Measurements from ENCODE around the gene FUNDC2.

FUNDC2 gene

GRCh38 chrX:155070038-155070437 is 43.4 kb downstream of the FUNDC2 start:
- no peak for DNase-seq (ENCODE audit: low spot score)

DNA sequence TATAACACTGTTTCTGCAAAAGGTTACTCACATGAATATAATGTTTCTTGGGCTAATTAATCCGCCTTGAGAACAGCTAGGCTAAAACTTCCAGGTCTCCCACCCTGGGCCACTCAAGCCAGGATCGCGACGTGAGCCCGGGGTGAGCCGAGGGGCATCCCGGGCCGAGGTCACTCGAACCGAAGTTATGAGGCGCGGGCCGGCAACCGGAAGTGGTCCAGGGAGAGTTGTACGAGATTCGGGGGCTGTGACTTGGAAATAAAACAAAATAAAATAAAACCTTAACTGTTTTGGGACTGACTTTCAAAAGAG is 44.0 kb downstream of the FUNDC2 start:
- no peak for DNase-seq (ENCODE audit: low spot score)

DNA sequence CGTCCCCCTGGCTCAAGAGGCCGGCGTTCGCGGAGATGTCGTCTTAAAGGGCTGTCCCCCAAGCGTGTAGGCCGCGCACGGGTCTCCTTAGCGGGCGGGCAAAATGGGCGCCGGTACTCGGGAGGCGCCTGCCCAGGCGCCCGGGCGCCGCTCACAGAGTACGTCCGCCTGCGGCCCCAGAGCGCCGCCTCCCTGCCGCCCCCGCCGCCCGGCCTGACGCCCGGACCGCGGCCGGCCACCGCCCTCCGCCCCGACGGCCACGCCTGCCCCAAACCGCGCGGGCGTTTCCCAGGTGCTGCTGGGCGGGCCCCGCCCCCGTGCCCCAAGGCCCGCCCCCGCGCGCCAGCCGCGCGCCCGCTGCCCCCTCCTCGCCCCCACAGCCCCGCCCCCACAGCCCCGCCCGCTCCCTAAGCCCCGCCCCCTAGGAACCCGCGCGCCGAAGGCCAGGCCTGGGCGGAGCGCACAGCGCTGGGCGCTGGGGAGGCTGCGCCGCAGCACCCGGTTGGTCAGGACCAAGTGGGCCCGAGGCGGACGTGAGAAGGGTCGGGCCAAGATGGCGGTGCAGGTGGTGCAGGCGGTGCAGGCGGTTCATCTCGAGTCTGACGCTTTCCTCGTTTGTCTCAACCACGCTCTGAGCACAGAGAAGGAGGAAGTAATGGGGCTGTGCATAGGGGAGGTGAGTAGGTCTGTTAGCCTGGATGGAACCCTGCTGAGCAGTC is 44.5 kb downstream of the FUNDC2 start, which contains the start of the genes BRCC3, CMC4 and MTCP1:
Gene BRCC3 (plus strand): TSS at position 534 of the 719 bp plus-strand sequence. CDS start 20 bp downstream, at position 554.
Gene CMC4 (minus strand): TSS at position 162 of the 719 bp plus-strand sequence. CDS start 7,113 bp downstream, outside the sequence.
Gene MTCP1 (minus strand): TSS at position 162 of the 719 bp plus-strand sequence. CDS start 5,126 bp downstream, outside the sequence.
- DNase-seq (ENCODE audit: low spot score), result peak; percentile 70

GRCh38 chrX:155071694-155072280 is 45.1 kb downstream of the FUNDC2 start:
- peak; percentile 10 for DNase-seq (ENCODE audit: low spot score)

- peak; percentile 16 for DNase-seq (ENCODE audit: low spot score)
Observed at GRCh38 chrX:155086202-155086840, 59.7 kb downstream of the FUNDC2 start.

- no peak for DNase-seq (ENCODE audit: low spot score)
Observed at GRCh38 chrX:155086961-155087735, 60.5 kb downstream of the FUNDC2 start.

DNA sequence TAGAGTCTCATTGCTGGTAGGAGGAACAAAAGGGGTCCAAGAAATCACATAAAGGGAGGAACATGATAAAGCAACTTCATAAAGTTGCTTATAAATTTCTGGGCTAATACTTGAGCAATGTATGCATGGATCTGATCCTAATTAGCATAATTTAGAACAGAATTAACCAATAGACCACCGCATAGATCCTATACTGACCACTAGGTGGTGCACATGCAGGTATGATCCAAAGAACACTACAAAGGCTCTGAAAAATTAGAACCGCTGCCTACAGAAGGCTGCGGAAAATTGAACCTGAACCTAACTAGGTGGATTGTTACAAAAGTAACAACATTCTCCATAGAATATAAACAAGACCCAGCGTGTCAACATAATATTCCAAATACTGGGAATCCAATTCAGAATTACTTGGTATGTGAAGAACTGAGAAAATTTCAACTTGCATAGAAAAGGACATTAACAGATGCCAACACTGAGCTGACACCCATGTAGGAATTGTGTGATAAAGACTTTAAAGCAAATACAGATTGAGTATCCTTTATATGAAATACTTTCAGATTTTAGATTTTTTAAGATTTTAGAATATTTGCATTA is 67.9 kb downstream of the FUNDC2 start:
- DNase-seq (ENCODE audit: low spot score), result no peak

DNA sequence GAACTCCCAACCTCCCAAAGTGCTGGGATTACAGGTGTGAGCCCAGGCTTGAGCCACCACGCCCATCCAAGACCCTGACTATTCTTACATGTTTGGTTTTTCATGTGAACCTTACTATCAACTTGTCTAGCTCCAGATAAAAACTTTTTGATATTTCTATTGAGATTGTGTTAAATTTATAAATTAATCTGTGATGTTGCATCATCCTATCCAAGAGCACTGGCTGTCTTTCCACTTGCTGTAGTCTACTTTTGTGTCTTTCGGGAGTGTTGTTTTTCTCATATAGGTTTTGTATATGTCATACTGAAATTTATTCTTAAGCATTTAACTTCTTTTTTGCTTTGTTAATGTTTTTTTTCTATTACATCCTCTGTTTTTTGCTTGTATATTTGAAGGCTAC is 79.3 kb downstream of the FUNDC2 start:
- DNase-seq (ENCODE audit: low spot score), result no peak

- DNase-seq (ENCODE audit: low spot score), result no peak
Observed at GRCh38 chrX:155108427-155108826, 81.8 kb downstream of the FUNDC2 start.

Measured in hepatic stellate cell (primary cell).